Small intestine (tissue), 16 donors: ENCODE results near the gene LYPD3. TPM values are rescaled to one million over a fixed set of nuclear protein-coding genes. Genes with fewer than 3 reads are reported as not detected.
"Not testable (repeated sequence)": the region's sequence is repeated elsewhere in the genome, so short reads cannot be mapped to it uniquely, and the experiment has no call there.

Experiments
- DNase-seq, 2 donors: peaks; one replicate each; pipeline versions ENCODE4 v3.0.0 to v3.0.0-alpha.2; 2013
- FAIRE-seq: peaks from 2 replicates; lab custom pipeline; 2012; peaks lifted over from hg19 to GRCh38; lab: Jason Lieb, UNC
- H3K27ac ChIP-seq, 3 donors: one replicate each; pipeline ENCODE4 v1.5.1; 2013; ENCODE audit warnings: low read length in 2 of 3, mild to moderate bottlenecking in 2 of 3, control low read depth in 1 of 3, inconsistent platforms in 1 of 3, low read depth in 1 of 3, moderate library complexity in 1 of 3
- H3K27me3 ChIP-seq, 3 donors: one replicate each; pipeline ENCODE4 v1.6.1; 2013; ENCODE audit warnings: low read length in 3 of 3, inconsistent platforms in 1 of 3; ENCODE audit not compliant: control insufficient read depth in 3 of 3, insufficient read depth in 3 of 3
- H3K36me3 ChIP-seq, 3 donors: one replicate each; pipeline ENCODE4 v1.6.1; 2013; ENCODE audit warnings: low read length in 3 of 3, inconsistent platforms in 1 of 3, low read depth in 1 of 3, mild to moderate bottlenecking in 1 of 3, moderate library complexity in 1 of 3; ENCODE audit not compliant: control insufficient read depth in 3 of 3, insufficient read depth in 2 of 3
- H3K4me1 ChIP-seq, 3 donors: one replicate each; pipeline ENCODE4 v1.6.1; 2013; ENCODE audit warnings: low read length in 2 of 3, inconsistent platforms in 1 of 3, low read depth in 1 of 3, mild to moderate bottlenecking in 1 of 3, moderate library complexity in 1 of 3; ENCODE audit not compliant: control insufficient read depth in 3 of 3, insufficient read depth in 2 of 3
- H3K4me3 ChIP-seq, 3 donors: one replicate each; pipeline ENCODE4 v1.5.1; 2013; ENCODE audit warnings: low read length in 3 of 3, control low read depth in 1 of 3, inconsistent platforms in 1 of 3, low read depth in 1 of 3, mild to moderate bottlenecking in 1 of 3, moderate library complexity in 1 of 3
- H3K9me3 ChIP-seq, 2 donors: one replicate each; pipeline ENCODE4 v1.6.1; 2013; ENCODE audit warnings: low read depth in 1 of 2, low read length in 1 of 2; ENCODE audit not compliant: control insufficient read depth in 2 of 2, insufficient read depth in 1 of 2
- WGBS, 3 donors: extraction: QIAGEN DNeasy Blood & Tissue Kit; methylation state at CpG; one replicate each; pipeline ENCODE4 v1.1.7; 2013; 5-methylcytosine and 5-hydroxymethylcytosine counted together
- long read RNA-seq, 10 donors: transcript quantifications; one replicate each; lab custom pipeline, GENCODE V29; 2026
- polyA plus RNA-seq, 4 donors: library from polyadenylated mRNA; stranded (reverse) in 3 of 4; unstranded in 1 of 4; fragments of 200-250 nt in 3 of 4; fragments of 120-200 nt in 1 of 4; gene quantifications; one replicate each; pipeline versions ENCODE4 v1.2.1 to v1.2.3, GENCODE V29; 2013
- donor health status: healthy with polysubstance abuse.
- donor health status: control.
- donor health status: control.
- donor health status: Bipolar disorder and iron deficiency.
- donor health status: healthy.

The LYPD3 gene
- polyA plus RNA-seq: 1 to 10 TPM in 1 of 4 donors, under 1 TPM in 2, not detected in 1; 0.73 to 1.1 (median 0.86) TPM
- long read RNA-seq, donor 1: 0 reads
- long read RNA-seq, donor 2: 0 reads
- long read RNA-seq, donor 3: 0 reads
- long read RNA-seq, donor 4: 0 reads
- long read RNA-seq, donor 5: 0 reads
- long read RNA-seq, donor 6: 0 reads
- long read RNA-seq, donor 7: 0 reads
- long read RNA-seq, donor 8, partial matches to known transcripts: 0 of 4 reads
- long read RNA-seq, donor 8, other reads (novel, unspliced or antisense): 0 of 4 reads
- long read RNA-seq, donor 9: 0 reads
- long read RNA-seq, donor 10: 0 reads

- DNase-seq (peak; percentile 54 to 62), FAIRE-seq (no peak)
- H3K27me3 ChIP-seq: peaks cover 0 to 19% (median 0%) of the 10 kb centered on the region in 3 donors
- WGBS, 3 donors: 25 to 33% (median 30%) methylated on average over 20 to 24 of the region's 24 CpGs
- H3K27ac ChIP-seq: peak within 1 kb of the TSS in 2 of 3 donors; percentile 82 to 89
- no peaks in the 10 kb centered on the region for H3K9me3 ChIP-seq
- peaks cover 0 to 7% (median 0%) of the 10 kb centered on the region in 3 donors for H3K4me1 ChIP-seq
- H3K36me3 ChIP-seq: no peaks in the 10 kb centered on the region
- peak within 1 kb of the TSS in 1 of 3 donors; percentile 80 for H3K4me3 ChIP-seq
These were observed at the start of gene LYPD3 for GRCh38 chr19:43465468-43466120. TSS of gene LYPD3 (minus strand) at chr19:43465608. CDS start at chr19:43465571, 37 bp downstream.

- DNase-seq, H3K9me3 ChIP-seq, H3K4me1 ChIP-seq, FAIRE-seq, H3K27me3 ChIP-seq, H3K4me3 ChIP-seq, H3K27ac ChIP-seq: not testable (repeated sequence)
- H3K36me3 ChIP-seq: peaks cover 9 to 46% (median 9%) of the 10 kb centered on the region in 3 donors
These were observed 47.0 kb upstream of the LYPD3 start for GRCh38 chr19:43512399-43512798.

GRCh38 chr19:43511324-43511723 is 45.9 kb upstream of the LYPD3 start:
- peaks cover 0 to 7% (median 0%) of the 10 kb centered on the region in 3 donors for H3K4me1 ChIP-seq
- no peak for FAIRE-seq
- no peak for DNase-seq
- peaks cover 9 to 46% (median 9%) of the 10 kb centered on the region in 3 donors for H3K36me3 ChIP-seq
- 81 to 92% (median 92%) methylated on average over 5 of the region's 5 CpGs for WGBS, 3 donors
- no peak overlapping the region for H3K27ac ChIP-seq
- H3K9me3 ChIP-seq: no peaks in the 10 kb centered on the region
- no peak overlapping the region for H3K4me3 ChIP-seq
- H3K27me3 ChIP-seq: no peaks in the 10 kb centered on the region

GRCh38 chr19:43510713-43511112 is 45.3 kb upstream of the LYPD3 start:
- 96 to 99% (median 97%) methylated on average over 9 of the region's 9 CpGs for WGBS, 3 donors
- no peaks in the 10 kb centered on the region for H3K9me3 ChIP-seq
- H3K27ac ChIP-seq: no peak overlapping the region
- H3K4me3 ChIP-seq: no peak overlapping the region
- H3K36me3 ChIP-seq: peaks cover 9 to 51% (median 9%) of the 10 kb centered on the region in 3 donors
- no peaks in the 10 kb centered on the region for H3K27me3 ChIP-seq
- DNase-seq: no peak
- no peak for FAIRE-seq
- peaks cover 0 to 7% (median 0%) of the 10 kb centered on the region in 3 donors for H3K4me1 ChIP-seq

- FAIRE-seq: no peak
- 31 to 54% (median 39%) methylated on average over 2 of the region's 2 CpGs for WGBS, 3 donors
These were observed 42.5 kb upstream of the LYPD3 start for GRCh38 chr19:43507880-43508279.

GRCh38 chr19:43506629-43507028 is 41.2 kb upstream of the LYPD3 start:
- no peaks in the 10 kb centered on the region for H3K27me3 ChIP-seq
- H3K27ac ChIP-seq: no peak overlapping the region
- peaks cover 9 to 48% (median 9%) of the 10 kb centered on the region in 3 donors for H3K36me3 ChIP-seq
- 88 to 91% (median 91%) methylated on average over 5 of the region's 5 CpGs for WGBS, 3 donors
- H3K4me1 ChIP-seq: peaks cover 0 to 23% (median 6%) of the 10 kb centered on the region in 3 donors
- DNase-seq (no peak), FAIRE-seq (no peak)
- H3K4me3 ChIP-seq: no peak overlapping the region
- H3K9me3 ChIP-seq: no peaks in the 10 kb centered on the region

More at GRCh38 chr19:43507880-43508279, 42.5 kb upstream of the LYPD3 start:
- Histone ChIP-seq H3K9me3 (no peaks in the 10 kb centered on the region), H3K36me3 (peaks cover 9 to 39% (median 9%) of the 10 kb centered on the region in 3 donors), H3K4me1 (peaks cover 0 to 13% (median 6%) of the 10 kb centered on the region in 3 donors), H3K4me3 (peak overlapping the region in 1 of 3 donors; percentile 28), H3K27ac (peak overlapping the region in 1 of 3 donors; percentile 50), H3K27me3 (no peaks in the 10 kb centered on the region)
- peak; percentile 43 to 70 for DNase-seq

GRCh38 chr19:43505941-43506340 is 40.5 kb upstream of the LYPD3 start:
- DNase-seq (no peak), FAIRE-seq (no peak)
- H3K9me3 ChIP-seq: no peaks in the 10 kb centered on the region
- H3K27me3 ChIP-seq: no peaks in the 10 kb centered on the region
- peaks cover 0 to 23% (median 6%) of the 10 kb centered on the region in 3 donors for H3K4me1 ChIP-seq
- 90 to 95% (median 91%) methylated on average over 5 of the region's 5 CpGs for WGBS, 3 donors
- peaks cover 5 to 46% (median 9%) of the 10 kb centered on the region in 3 donors for H3K36me3 ChIP-seq
- no peak overlapping the region for H3K4me3 ChIP-seq
- H3K27ac ChIP-seq: no peak overlapping the region

GRCh38 chr19:43505186-43505456 is 39.7 kb upstream of the LYPD3 start:
- no peak for DNase-seq
- Histone ChIP-seq H3K27me3 (no peaks in the 10 kb centered on the region), H3K27ac (peak overlapping the region; percentile 45 to 97 (median 63)), H3K4me1 (peaks cover 0 to 23% (median 6%) of the 10 kb centered on the region in 3 donors), H3K4me3 (peak overlapping the region in 1 of 3 donors; percentile 88), H3K9me3 (no peaks in the 10 kb centered on the region), H3K36me3 (peaks cover 2 to 42% (median 6%) of the 10 kb centered on the region in 3 donors)
- 51 to 72% (median 59%) methylated on average over 3 of the region's 3 CpGs for WGBS, 3 donors
- no peak for FAIRE-seq
